ENCODE data around the gene PCLO. TPM values are rescaled to one million over a fixed set of nuclear protein-coding genes. Genes with fewer than 3 reads are reported as not detected.

Gene PCLO
- total and polyA plus RNA-seq, 2 donors = 0.75 to 2.3 TPM

DNA sequence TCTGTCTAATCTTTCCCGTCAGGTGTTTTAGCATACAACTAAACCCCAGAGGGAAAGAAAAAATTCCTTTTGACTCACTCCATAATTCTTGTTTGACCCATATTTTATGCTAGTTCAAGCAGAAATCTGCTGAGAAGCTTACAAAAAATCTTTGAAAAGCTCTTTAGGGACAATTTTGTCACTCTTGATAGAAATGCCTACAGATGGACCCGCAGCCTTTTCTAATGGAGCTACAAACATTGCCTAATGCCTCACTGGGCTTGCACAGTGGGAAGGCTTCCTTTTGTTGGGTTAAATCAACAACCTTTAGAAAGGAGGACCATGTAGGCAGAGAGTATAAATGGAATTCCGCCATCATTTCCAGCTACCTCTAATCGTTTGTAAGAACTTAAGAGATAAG is 344.5 kb downstream of the PCLO start:
- DNase-seq (ENCODE audit: low read depth in 6 of 9, low spot score in 9 of 9) = no peak
- Histone ChIP-seq H3K9me3 (ENCODE audit: control insufficient read depth in 2 of 2, insufficient read depth in 1 of 2, low read length in 1 of 2) (no peaks in the 10 kb centered on the region), H3K27me3 (ENCODE audit: control insufficient read depth in 2 of 2, insufficient read depth in 1 of 2, low read length in 1 of 2) (no peaks in the 10 kb centered on the region), H3K27ac (ENCODE audit: low read depth in 1 of 2, low read length in 1 of 2) (no peak overlapping the region), H3K36me3 (ENCODE audit: control insufficient read depth in 2 of 2, insufficient read depth in 2 of 2, low read length in 1 of 2) (no peaks in the 10 kb centered on the region), H3K4me3 (ENCODE audit: low read length in 2 of 2) (no peak overlapping the region), H3K4me1 (ENCODE audit: control insufficient read depth in 2 of 2, insufficient read depth in 2 of 2, low read length in 2 of 2) (no peaks in the 10 kb centered on the region)
- WGBS = 92% methylated on average over 4 of the region's 4 CpGs

- Histone ChIP-seq H3K4me3 (ENCODE audit: low read length in 2 of 2) (no peak overlapping the region), H3K36me3 (ENCODE audit: control insufficient read depth in 2 of 2, insufficient read depth in 2 of 2, low read length in 1 of 2) (no peaks in the 10 kb centered on the region), H3K27ac (ENCODE audit: low read depth in 1 of 2, low read length in 1 of 2) (no peak overlapping the region), H3K9me3 (ENCODE audit: control insufficient read depth in 2 of 2, insufficient read depth in 1 of 2, low read length in 1 of 2) (no peaks in the 10 kb centered on the region), H3K27me3 (ENCODE audit: control insufficient read depth in 2 of 2, insufficient read depth in 1 of 2, low read length in 1 of 2) (no peaks in the 10 kb centered on the region), H3K4me1 (ENCODE audit: control insufficient read depth in 2 of 2, insufficient read depth in 2 of 2, low read length in 2 of 2) (no peaks in the 10 kb centered on the region)
- no peak for DNase-seq (ENCODE audit: low read depth in 6 of 9, low spot score in 9 of 9)
Measured at GRCh38 chr7:82816272-82816671, 346.4 kb downstream of the PCLO start.

- Histone ChIP-seq H3K27me3 (ENCODE audit: control insufficient read depth in 2 of 2, insufficient read depth in 1 of 2, low read length in 1 of 2) (no peaks in the 10 kb centered on the region), H3K4me1 (ENCODE audit: control insufficient read depth in 2 of 2, insufficient read depth in 2 of 2, low read length in 2 of 2) (no peaks in the 10 kb centered on the region), H3K4me3 (ENCODE audit: low read length in 2 of 2) (no peak overlapping the region), H3K36me3 (ENCODE audit: control insufficient read depth in 2 of 2, insufficient read depth in 2 of 2, low read length in 1 of 2) (no peaks in the 10 kb centered on the region), H3K9me3 (ENCODE audit: control insufficient read depth in 2 of 2, insufficient read depth in 1 of 2, low read length in 1 of 2) (no peaks in the 10 kb centered on the region), H3K27ac (ENCODE audit: low read depth in 1 of 2, low read length in 1 of 2) (no peak overlapping the region)
- 34% methylated on average over 4 of the region's 4 CpGs for WGBS
- peak in 3 of 9 donors; percentile 1 to 16 (median 4) for DNase-seq (ENCODE audit: low read depth in 6 of 9, low spot score in 9 of 9)
Measured at GRCh38 chr7:82810558-82811259, 352.0 kb downstream of the PCLO start.

GRCh38 chr7:82808633-82809032 is 354.1 kb downstream of the PCLO start:
- Histone ChIP-seq H3K4me3 (ENCODE audit: low read length in 2 of 2) (no peak overlapping the region), H3K36me3 (ENCODE audit: control insufficient read depth in 2 of 2, insufficient read depth in 2 of 2, low read length in 1 of 2) (no peaks in the 10 kb centered on the region), H3K4me1 (ENCODE audit: control insufficient read depth in 2 of 2, insufficient read depth in 2 of 2, low read length in 2 of 2) (no peaks in the 10 kb centered on the region), H3K27ac (ENCODE audit: low read depth in 1 of 2, low read length in 1 of 2) (no peak overlapping the region), H3K9me3 (ENCODE audit: control insufficient read depth in 2 of 2, insufficient read depth in 1 of 2, low read length in 1 of 2) (no peaks in the 10 kb centered on the region), H3K27me3 (ENCODE audit: control insufficient read depth in 2 of 2, insufficient read depth in 1 of 2, low read length in 1 of 2) (no peaks in the 10 kb centered on the region)
- DNase-seq (ENCODE audit: low read depth in 6 of 9, low spot score in 9 of 9) = no peak
- 92% methylated on average over 2 of the region's 2 CpGs for WGBS

- Histone ChIP-seq H3K9me3 (ENCODE audit: control insufficient read depth in 2 of 2, insufficient read depth in 1 of 2, low read length in 1 of 2) (no peaks in the 10 kb centered on the region), H3K4me3 (ENCODE audit: low read length in 2 of 2) (no peak overlapping the region), H3K4me1 (ENCODE audit: control insufficient read depth in 2 of 2, insufficient read depth in 2 of 2, low read length in 2 of 2) (no peaks in the 10 kb centered on the region), H3K27me3 (ENCODE audit: control insufficient read depth in 2 of 2, insufficient read depth in 1 of 2, low read length in 1 of 2) (no peaks in the 10 kb centered on the region), H3K36me3 (ENCODE audit: control insufficient read depth in 2 of 2, insufficient read depth in 2 of 2, low read length in 1 of 2) (no peaks in the 10 kb centered on the region), H3K27ac (ENCODE audit: low read depth in 1 of 2, low read length in 1 of 2) (no peak overlapping the region)
- WGBS = 80% methylated on average over 5 of the region's 5 CpGs
- DNase-seq (ENCODE audit: low read depth in 6 of 9, low spot score in 9 of 9) = no peak
Measured at GRCh38 chr7:82805527-82805960, 357.1 kb downstream of the PCLO start.

- Histone ChIP-seq H3K9me3 (ENCODE audit: control insufficient read depth in 2 of 2, insufficient read depth in 1 of 2, low read length in 1 of 2) (no peaks in the 10 kb centered on the region), H3K4me3 (ENCODE audit: low read length in 2 of 2) (no peak overlapping the region), H3K36me3 (ENCODE audit: control insufficient read depth in 2 of 2, insufficient read depth in 2 of 2, low read length in 1 of 2) (no peaks in the 10 kb centered on the region), H3K27me3 (ENCODE audit: control insufficient read depth in 2 of 2, insufficient read depth in 1 of 2, low read length in 1 of 2) (no peaks in the 10 kb centered on the region), H3K27ac (ENCODE audit: low read depth in 1 of 2, low read length in 1 of 2) (no peak overlapping the region), H3K4me1 (ENCODE audit: control insufficient read depth in 2 of 2, insufficient read depth in 2 of 2, low read length in 2 of 2) (no peaks in the 10 kb centered on the region)
- WGBS = 51% methylated on average over 2 of the region's 2 CpGs
- no peak for DNase-seq (ENCODE audit: low read depth in 6 of 9, low spot score in 9 of 9)
Measured at GRCh38 chr7:82803411-82803810, 359.3 kb downstream of the PCLO start.

DNA sequence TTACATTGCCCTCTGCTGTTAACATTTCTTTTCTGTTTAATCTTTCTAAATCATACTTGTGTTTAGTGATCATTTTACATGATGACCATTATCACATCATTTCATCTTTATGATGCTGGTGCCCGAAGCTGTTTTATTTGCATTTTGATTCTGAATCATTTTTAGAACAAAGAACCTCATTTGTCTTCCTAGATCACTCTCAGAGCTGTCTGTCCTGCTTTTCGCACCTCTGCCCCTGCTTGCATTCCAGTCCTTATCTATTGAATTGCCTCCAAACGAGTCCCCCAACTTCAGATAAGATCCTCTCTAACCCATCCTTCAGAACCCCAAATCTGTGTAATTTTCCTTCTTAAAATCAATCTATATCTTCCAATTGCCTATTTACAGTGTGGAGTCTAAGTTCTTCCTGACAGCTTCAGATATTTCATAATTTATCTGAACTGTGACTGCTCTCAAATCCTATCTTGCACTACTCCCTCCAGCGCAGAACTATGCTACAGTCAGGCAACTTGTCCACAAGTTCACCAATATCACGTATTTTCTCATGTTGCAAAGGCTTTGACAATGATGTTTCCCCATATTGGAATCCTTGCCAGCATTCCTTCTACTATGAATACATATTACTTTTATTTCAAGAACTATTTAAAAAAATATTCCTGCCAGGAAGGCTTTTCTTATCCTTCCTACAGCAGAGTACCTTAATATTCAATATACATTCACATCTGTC is 372.6 kb downstream of the PCLO start:
- H3K9me3 ChIP-seq (ENCODE audit: control insufficient read depth in 2 of 2, insufficient read depth in 1 of 2, low read length in 1 of 2) = no peaks in the 10 kb centered on the region
- H3K4me3 ChIP-seq (ENCODE audit: low read length in 2 of 2) = no peak overlapping the region
- no peak overlapping the region for H3K27ac ChIP-seq (ENCODE audit: low read depth in 1 of 2, low read length in 1 of 2)
- H3K36me3 ChIP-seq (ENCODE audit: control insufficient read depth in 2 of 2, insufficient read depth in 2 of 2, low read length in 1 of 2) = no peaks in the 10 kb centered on the region
- DNase-seq (ENCODE audit: low read depth in 6 of 9, low spot score in 9 of 9) = no peak
- no peaks in the 10 kb centered on the region for H3K4me1 ChIP-seq (ENCODE audit: control insufficient read depth in 2 of 2, insufficient read depth in 2 of 2, low read length in 2 of 2)
- WGBS = 66% methylated on average over 5 of the region's 5 CpGs
- H3K27me3 ChIP-seq (ENCODE audit: control insufficient read depth in 2 of 2, insufficient read depth in 1 of 2, low read length in 1 of 2) = no peaks in the 10 kb centered on the region

- Histone ChIP-seq H3K27ac (ENCODE audit: low read depth in 1 of 2, low read length in 1 of 2) (no peak overlapping the region), H3K36me3 (ENCODE audit: control insufficient read depth in 2 of 2, insufficient read depth in 2 of 2, low read length in 1 of 2) (no peaks in the 10 kb centered on the region), H3K9me3 (ENCODE audit: control insufficient read depth in 2 of 2, insufficient read depth in 1 of 2, low read length in 1 of 2) (no peaks in the 10 kb centered on the region), H3K27me3 (ENCODE audit: control insufficient read depth in 2 of 2, insufficient read depth in 1 of 2, low read length in 1 of 2) (no peaks in the 10 kb centered on the region), H3K4me1 (ENCODE audit: control insufficient read depth in 2 of 2, insufficient read depth in 2 of 2, low read length in 2 of 2) (no peaks in the 10 kb centered on the region), H3K4me3 (ENCODE audit: low read length in 2 of 2) (no peak overlapping the region)
- no peak for DNase-seq (ENCODE audit: low read depth in 6 of 9, low spot score in 9 of 9)
- 85% methylated on average over 1 of the region's 1 CpG for WGBS
Measured at GRCh38 chr7:82778021-82778420, 384.7 kb downstream of the PCLO start.

GRCh38 chr7:82762880-82763279 is 399.8 kb downstream of the PCLO start:
- no peaks in the 10 kb centered on the region for H3K4me1 ChIP-seq (ENCODE audit: control insufficient read depth in 2 of 2, insufficient read depth in 2 of 2, low read length in 2 of 2)

More at GRCh38 chr7:82762880-82763279, 399.8 kb downstream of the PCLO start:
- H3K36me3 ChIP-seq (ENCODE audit: control insufficient read depth in 2 of 2, insufficient read depth in 2 of 2, low read length in 1 of 2) = no peaks in the 10 kb centered on the region
- no peak for DNase-seq (ENCODE audit: low read depth in 6 of 9, low spot score in 9 of 9)
- no peaks in the 10 kb centered on the region for H3K27me3 ChIP-seq (ENCODE audit: control insufficient read depth in 2 of 2, insufficient read depth in 1 of 2, low read length in 1 of 2)
- 96% methylated on average over 3 of the region's 3 CpGs for WGBS
- no peak overlapping the region for H3K4me3 ChIP-seq (ENCODE audit: low read length in 2 of 2)
- no peaks in the 10 kb centered on the region for H3K9me3 ChIP-seq (ENCODE audit: control insufficient read depth in 2 of 2, insufficient read depth in 1 of 2, low read length in 1 of 2)
- H3K27ac ChIP-seq (ENCODE audit: low read depth in 1 of 2, low read length in 1 of 2) = no peak overlapping the region
